Measurements from ENCODE around the gene SPACA9. TPM values are rescaled to one million over a fixed set of nuclear protein-coding genes. Genes with fewer than 3 reads are reported as not detected.

The SPACA9 gene
- total RNA-seq, 2 donors from 2014 or later: 2.3 TPM; not detected in 1

GRCh38 chr9:132861666-132862065 is 17.0 kb upstream of the SPACA9 start:
- Histone ChIP-seq H3K4me1 (no peaks in the 10 kb centered on the region), H3K27me3 (no peaks in the 10 kb centered on the region), H3K9me3 (no peaks in the 10 kb centered on the region), H3K27ac (no peak overlapping the region), H3K36me3 (replicated peaks in 1 of 2; ENCODE audit: insufficient read depth in 1 of 2, low read depth in 2 of 2) (no peaks in the 10 kb centered on the region), H3K4me3 (no peak overlapping the region)
- ATAC-seq: no peak
- 92 to 95% methylated on average over 3 of the region's 3 CpGs for WGBS, 2 donors
- no peak for DNase-seq
- TF ChIP-seq, protein P1, sequence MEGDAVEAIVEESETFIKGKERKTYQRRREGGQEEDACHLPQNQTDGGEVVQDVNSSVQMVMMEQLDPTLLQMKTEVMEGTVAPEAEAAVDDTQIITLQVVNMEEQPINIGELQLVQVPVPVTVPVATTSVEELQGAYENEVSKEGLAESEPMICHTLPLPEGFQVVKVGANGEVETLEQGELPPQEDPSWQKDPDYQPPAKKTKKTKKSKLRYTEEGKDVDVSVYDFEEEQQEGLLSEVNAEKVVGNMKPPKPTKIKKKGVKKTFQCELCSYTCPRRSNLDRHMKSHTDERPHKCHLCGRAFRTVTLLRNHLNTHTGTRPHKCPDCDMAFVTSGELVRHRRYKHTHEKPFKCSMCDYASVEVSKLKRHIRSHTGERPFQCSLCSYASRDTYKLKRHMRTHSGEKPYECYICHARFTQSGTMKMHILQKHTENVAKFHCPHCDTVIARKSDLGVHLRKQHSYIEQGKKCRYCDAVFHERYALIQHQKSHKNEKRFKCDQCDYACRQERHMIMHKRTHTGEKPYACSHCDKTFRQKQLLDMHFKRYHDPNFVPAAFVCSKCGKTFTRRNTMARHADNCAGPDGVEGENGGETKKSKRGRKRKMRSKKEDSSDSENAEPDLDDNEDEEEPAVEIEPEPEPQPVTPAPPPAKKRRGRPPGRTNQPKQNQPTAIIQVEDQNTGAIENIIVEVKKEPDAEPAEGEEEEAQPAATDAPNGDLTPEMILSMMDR (IDR thresholded peaks at IDR 0.05): no peak
- TF ChIP-seq POLR2A (IDR thresholded peaks at IDR 0.05): no peak
- intact Hi-C loops (cut with DNase I): no loop called here

DNA sequence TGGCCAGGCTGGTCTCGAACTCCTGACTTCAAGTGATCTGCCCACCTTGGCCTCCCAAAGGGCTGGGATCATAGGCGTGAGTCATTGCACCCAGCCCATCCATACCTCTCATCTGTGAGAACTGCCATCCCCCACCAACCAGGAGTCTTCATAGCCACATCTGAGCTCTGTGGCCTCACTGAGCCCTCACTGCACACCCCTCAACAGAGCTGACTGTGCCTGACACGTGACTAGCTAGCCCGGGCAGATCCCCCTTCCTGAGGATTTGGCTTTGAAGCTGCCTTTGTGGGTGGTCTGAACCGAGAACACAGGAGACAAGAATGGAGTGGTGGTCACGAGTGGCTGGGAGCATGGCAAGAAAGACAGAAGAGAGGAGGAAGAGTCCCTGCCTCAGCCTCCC is 16.2 kb upstream of the SPACA9 start:
- H3K4me1 ChIP-seq: no peaks in the 10 kb centered on the region
- 83 to 85% methylated on average over 6 of the region's 6 CpGs for WGBS, 2 donors
- no peak overlapping the region for H3K27ac ChIP-seq
- ATAC-seq (no peak), DNase-seq (no peak)
- H3K36me3 ChIP-seq (replicated peaks in 1 of 2; ENCODE audit: insufficient read depth in 1 of 2, low read depth in 2 of 2): no peaks in the 10 kb centered on the region
- intact Hi-C loops (cut with DNase I): no loop called here
- H3K27me3 ChIP-seq: no peaks in the 10 kb centered on the region
- no peak overlapping the region for H3K4me3 ChIP-seq
- TF ChIP-seq POLR2A (IDR thresholded peaks at IDR 0.05): no peak
- TF ChIP-seq, protein P1 (IDR thresholded peaks at IDR 0.05): no peak
- H3K9me3 ChIP-seq: no peaks in the 10 kb centered on the region

GRCh38 chr9:132863096-132863495 is 15.6 kb upstream of the SPACA9 start:
- DNase-seq: no peak
- H3K27me3 ChIP-seq: no peaks in the 10 kb centered on the region
- no peak for ATAC-seq
- H3K27ac ChIP-seq: no peak overlapping the region
- TF ChIP-seq, protein P1 (IDR thresholded peaks at IDR 0.05): no peak
- no peak for TF ChIP-seq POLR2A (IDR thresholded peaks at IDR 0.05)
- 76 to 82% methylated on average over 8 to 12 of the region's 12 CpGs for whole genome bisulfite sequencing, 2 donors
- H3K9me3 ChIP-seq: no peaks in the 10 kb centered on the region
- no peak overlapping the region for H3K4me3 ChIP-seq
- H3K36me3 ChIP-seq (replicated peaks in 1 of 2; ENCODE audit: insufficient read depth in 1 of 2, low read depth in 2 of 2): no peaks in the 10 kb centered on the region
- intact Hi-C loops (cut with DNase I): no loop called here
- H3K4me1 ChIP-seq: no peaks in the 10 kb centered on the region

DNA sequence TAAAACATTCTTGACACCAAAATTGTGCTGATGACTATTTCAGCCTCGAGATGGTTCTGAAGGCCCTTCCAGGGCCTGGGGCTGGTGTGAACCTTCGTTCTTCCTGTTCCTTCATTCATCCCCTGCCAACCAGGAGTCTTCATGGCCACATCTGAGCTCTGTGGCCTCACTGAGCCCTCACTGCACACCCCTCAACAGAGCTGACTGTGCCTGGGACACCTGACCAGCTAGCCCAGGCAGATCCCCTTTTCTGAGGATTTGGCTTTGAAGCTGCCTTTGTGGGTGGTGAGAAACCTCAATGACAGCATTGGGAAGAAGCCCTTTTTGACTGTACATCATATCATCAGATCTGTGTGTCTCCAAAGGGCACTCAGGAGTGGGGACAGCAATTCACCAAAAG is 14.4 kb upstream of the SPACA9 start:
- H3K4me3 ChIP-seq: no peak overlapping the region
- H3K36me3 ChIP-seq (replicated peaks in 1 of 2; ENCODE audit: insufficient read depth in 1 of 2, low read depth in 2 of 2): no peaks in the 10 kb centered on the region
- no peaks in the 10 kb centered on the region for H3K27me3 ChIP-seq
- TF ChIP-seq POLR2A (IDR thresholded peaks at IDR 0.05): no peak
- TF ChIP-seq, protein P1 (IDR thresholded peaks at IDR 0.05): no peak
- intact Hi-C loops (cut with DNase I): no loop called here
- no peak for ATAC-seq
- H3K4me1 ChIP-seq: no peaks in the 10 kb centered on the region
- H3K9me3 ChIP-seq: no peaks in the 10 kb centered on the region
- WGBS, 2 donors: 57 to 67% methylated on average over 2 of the region's 2 CpGs
- H3K27ac ChIP-seq: no peak overlapping the region
- DNase-seq: no peak

GRCh38 chr9:132864691-132865090 is 14.0 kb upstream of the SPACA9 start:
- H3K27me3 ChIP-seq: no peaks in the 10 kb centered on the region
- TF ChIP-seq, protein P1 (IDR thresholded peaks at IDR 0.05): no peak
- no peak for TF ChIP-seq POLR2A (IDR thresholded peaks at IDR 0.05)
- ATAC-seq (no peak), DNase-seq (no peak)
- no peaks in the 10 kb centered on the region for H3K4me1 ChIP-seq
- no peaks in the 10 kb centered on the region for H3K9me3 ChIP-seq
- intact Hi-C loops (cut with DNase I): no loop called here
- no peak overlapping the region for H3K27ac ChIP-seq
- 66 to 70% methylated on average over 8 of the region's 8 CpGs for WGBS, 2 donors
- H3K4me3 ChIP-seq: no peak overlapping the region
- no peaks in the 10 kb centered on the region for H3K36me3 ChIP-seq (replicated peaks in 1 of 2; ENCODE audit: insufficient read depth in 1 of 2, low read depth in 2 of 2)
